HCT116 (cell line): Measurements from ENCODE around the gene NEK5.

Source experiments
- SIN3A ChIP-seq: IDR thresholded peaks from 2 replicates; pipeline ENCODE4 v1.6.1; 2012; ENCODE audit warnings: low read depth
- TF ChIP-seq, protein P1 (sequence below), 3 experiments: fragments of 200-600 bp in 1 of 3; sonication (generic) in 1 of 3; IDR thresholded peaks in 2 of 3; conservative IDR thresholded peaks in 1 of 3; 2 replicates each; pipeline ENCODE4 v1.5.1; 2012 to 2017; ENCODE audit warnings: low read depth in 2 of 3, low read length in 2 of 3, antibody characterized with exemption in 1 of 3, borderline replicate concordance in 1 of 3, control low read depth in 1 of 3, mild to moderate bottlenecking in 1 of 3, mixed read lengths in 1 of 3, mixed run types in 1 of 3, moderate library complexity in 1 of 3; ENCODE audit not compliant: insufficient read depth in 1 of 3

DNA sequence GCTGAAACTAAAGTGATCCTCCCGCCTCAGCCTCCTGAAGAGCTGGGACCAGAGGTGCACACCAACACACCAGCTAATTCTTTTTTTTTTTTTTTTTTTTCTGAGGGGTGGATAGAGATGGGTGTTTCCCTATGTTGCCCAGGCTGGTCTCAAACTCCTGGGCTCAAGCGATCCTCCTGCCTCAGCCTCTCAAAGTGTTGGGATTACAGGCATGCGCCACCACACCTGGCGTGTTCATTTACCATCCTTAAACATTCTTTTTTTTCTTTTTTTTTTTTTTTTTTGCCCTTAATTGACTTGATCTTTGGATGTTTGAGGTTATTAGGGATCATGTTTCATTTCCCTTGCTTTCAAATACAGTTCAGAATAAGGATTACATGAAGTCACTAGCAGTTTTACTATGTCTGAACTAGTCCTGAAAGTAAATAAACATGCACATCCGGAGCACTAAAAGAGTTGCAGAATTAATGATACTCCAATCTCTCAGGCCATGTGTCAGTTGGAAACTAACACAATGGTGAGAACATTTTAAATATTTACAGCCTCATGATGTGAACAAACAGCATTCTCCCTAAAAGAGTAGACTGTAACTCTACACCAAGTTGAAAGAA lies 94.2 kb downstream of the NEK5 start:
- TF ChIP-seq, protein P1, sequence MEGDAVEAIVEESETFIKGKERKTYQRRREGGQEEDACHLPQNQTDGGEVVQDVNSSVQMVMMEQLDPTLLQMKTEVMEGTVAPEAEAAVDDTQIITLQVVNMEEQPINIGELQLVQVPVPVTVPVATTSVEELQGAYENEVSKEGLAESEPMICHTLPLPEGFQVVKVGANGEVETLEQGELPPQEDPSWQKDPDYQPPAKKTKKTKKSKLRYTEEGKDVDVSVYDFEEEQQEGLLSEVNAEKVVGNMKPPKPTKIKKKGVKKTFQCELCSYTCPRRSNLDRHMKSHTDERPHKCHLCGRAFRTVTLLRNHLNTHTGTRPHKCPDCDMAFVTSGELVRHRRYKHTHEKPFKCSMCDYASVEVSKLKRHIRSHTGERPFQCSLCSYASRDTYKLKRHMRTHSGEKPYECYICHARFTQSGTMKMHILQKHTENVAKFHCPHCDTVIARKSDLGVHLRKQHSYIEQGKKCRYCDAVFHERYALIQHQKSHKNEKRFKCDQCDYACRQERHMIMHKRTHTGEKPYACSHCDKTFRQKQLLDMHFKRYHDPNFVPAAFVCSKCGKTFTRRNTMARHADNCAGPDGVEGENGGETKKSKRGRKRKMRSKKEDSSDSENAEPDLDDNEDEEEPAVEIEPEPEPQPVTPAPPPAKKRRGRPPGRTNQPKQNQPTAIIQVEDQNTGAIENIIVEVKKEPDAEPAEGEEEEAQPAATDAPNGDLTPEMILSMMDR (IDR thresholded peaks at IDR 0.05 in 2 of 3, conservative IDR thresholded peaks at IDR 0.05 in 1 of 3; ENCODE audit: borderline replicate concordance in 1 of 3, insufficient read depth in 1 of 3, low read depth in 2 of 3, low read length in 2 of 3): no peak
- TF ChIP-seq SIN3A: no peak
